ENCODE measurements around the gene ATP11B. TPM values are rescaled to one million over a fixed set of nuclear protein-coding genes. Genes with fewer than 3 reads are reported as not detected.

The ATP11B gene
- total RNA-seq, 1 donor from 2014 or later = 59.0 TPM

DNA sequence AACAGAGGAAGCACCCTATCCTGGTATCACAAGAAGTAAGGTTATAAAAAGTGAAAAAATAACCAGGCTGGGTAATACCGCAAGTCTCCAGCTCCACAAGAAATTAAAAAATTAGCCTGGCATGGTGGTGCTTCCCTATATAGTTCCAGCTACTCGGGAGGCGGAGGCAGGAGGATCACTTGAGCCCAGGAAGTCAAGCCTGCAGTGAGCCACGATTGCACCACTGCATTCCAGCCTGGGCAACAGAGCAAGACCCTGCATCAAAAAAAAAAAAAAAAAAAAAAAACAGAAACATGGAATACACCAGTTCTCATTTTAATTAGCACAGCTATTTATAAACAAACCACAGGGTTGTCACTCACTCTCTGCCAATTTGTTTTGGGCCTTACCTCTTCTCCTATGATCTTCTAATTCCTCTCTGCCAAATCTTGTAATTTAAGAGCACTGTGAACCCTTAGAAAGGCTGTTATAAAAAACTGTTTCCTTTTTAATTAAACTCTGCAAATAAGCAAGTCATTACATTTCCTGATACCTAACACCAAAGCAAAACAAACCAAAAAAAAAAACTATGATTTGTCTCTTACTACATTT lies 164.5 kb downstream of the ATP11B start:
- no peak overlapping the region for H3K4me3 Mint-ChIP-seq
- peaks cover under 1% of the 10 kb centered on the region for H3K9me3 Mint-ChIP-seq
- no peak overlapping the region for H3K27ac Mint-ChIP-seq
- H3K9me3 ChIP-seq (ENCODE audit: low read depth) = no peaks in the 10 kb centered on the region
- no peak overlapping the region for H3K27ac ChIP-seq
- H3K9ac ChIP-seq = no peak overlapping the region
- H3K4me3 ChIP-seq = no peak overlapping the region
- TF ChIP-seq, protein P1, sequence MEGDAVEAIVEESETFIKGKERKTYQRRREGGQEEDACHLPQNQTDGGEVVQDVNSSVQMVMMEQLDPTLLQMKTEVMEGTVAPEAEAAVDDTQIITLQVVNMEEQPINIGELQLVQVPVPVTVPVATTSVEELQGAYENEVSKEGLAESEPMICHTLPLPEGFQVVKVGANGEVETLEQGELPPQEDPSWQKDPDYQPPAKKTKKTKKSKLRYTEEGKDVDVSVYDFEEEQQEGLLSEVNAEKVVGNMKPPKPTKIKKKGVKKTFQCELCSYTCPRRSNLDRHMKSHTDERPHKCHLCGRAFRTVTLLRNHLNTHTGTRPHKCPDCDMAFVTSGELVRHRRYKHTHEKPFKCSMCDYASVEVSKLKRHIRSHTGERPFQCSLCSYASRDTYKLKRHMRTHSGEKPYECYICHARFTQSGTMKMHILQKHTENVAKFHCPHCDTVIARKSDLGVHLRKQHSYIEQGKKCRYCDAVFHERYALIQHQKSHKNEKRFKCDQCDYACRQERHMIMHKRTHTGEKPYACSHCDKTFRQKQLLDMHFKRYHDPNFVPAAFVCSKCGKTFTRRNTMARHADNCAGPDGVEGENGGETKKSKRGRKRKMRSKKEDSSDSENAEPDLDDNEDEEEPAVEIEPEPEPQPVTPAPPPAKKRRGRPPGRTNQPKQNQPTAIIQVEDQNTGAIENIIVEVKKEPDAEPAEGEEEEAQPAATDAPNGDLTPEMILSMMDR (IDR thresholded peaks at IDR 0.05) = no peak
- TF ChIP-seq EZH2 (IDR thresholded peaks at IDR 0.05) = no peak
- TF ChIP-seq EZH2phosphoT487 (IDR thresholded peaks at IDR 0.05) = no peak
- peaks cover 22% of the 10 kb centered on the region for H3K79me2 ChIP-seq (ENCODE audit: low read depth)
- H3K36me3 ChIP-seq = peaks cover 40% of the 10 kb centered on the region
- peaks cover 5% of the 10 kb centered on the region for H3K27me3 Mint-ChIP-seq (ENCODE audit: insufficient read depth, low read depth)
- no peak for DNase-seq (ENCODE audit: low spot score)
- no peak overlapping the region for H3K4me2 ChIP-seq
- H3K4me1 Mint-ChIP-seq = peaks cover 26% of the 10 kb centered on the region
- peaks cover 30% of the 10 kb centered on the region for H3K36me3 Mint-ChIP-seq
- H2AFZ ChIP-seq (replicated peaks) = no peak overlapping the region
- H4K20me1 ChIP-seq (ENCODE audit: low read depth) = peaks cover 16% of the 10 kb centered on the region
- H3F3A ChIP-seq (ENCODE audit: low read depth) = peaks cover 14% of the 10 kb centered on the region
- peaks cover 19% of the 10 kb centered on the region for H3K4me1 ChIP-seq
- no peaks in the 10 kb centered on the region for H3K27me3 ChIP-seq

GRCh38 chr3:182959474-182960350 lies 166.4 kb downstream of the ATP11B start:
- Histone ChIP-seq H3K36me3 (peaks cover 26% of the 10 kb centered on the region), H3K79me2 (ENCODE audit: low read depth) (peaks cover 38% of the 10 kb centered on the region), H3K27me3 (no peaks in the 10 kb centered on the region), H3K9me3 (ENCODE audit: low read depth) (no peaks in the 10 kb centered on the region), H3K27ac (peak overlapping the region; percentile 59), H3K4me3 (peak overlapping the region; percentile 6), H3K4me1 (peaks cover 19% of the 10 kb centered on the region), H4K20me1 (ENCODE audit: low read depth) (peaks cover 28% of the 10 kb centered on the region), H3K9ac (peak overlapping the region; percentile 31), H3F3A (ENCODE audit: low read depth) (peaks cover 14% of the 10 kb centered on the region), H3K4me2 (peak overlapping the region; percentile 73), H2AFZ (replicated peaks) (no peak overlapping the region)
- TF ChIP-seq EZH2 (IDR thresholded peaks at IDR 0.05) (no peak), EZH2phosphoT487 (IDR thresholded peaks at IDR 0.05) (no peak)
- TF ChIP-seq, protein P1 (IDR thresholded peaks at IDR 0.05) = no peak
- peak; percentile 46 for DNase-seq (ENCODE audit: low spot score)
- peak overlapping the region; percentile 68 for H3K4me3 Mint-ChIP-seq
- H3K27me3 Mint-ChIP-seq (ENCODE audit: insufficient read depth, low read depth) = peaks cover 5% of the 10 kb centered on the region
- H3K9me3 Mint-ChIP-seq = no peaks in the 10 kb centered on the region
- peaks cover 26% of the 10 kb centered on the region for H3K4me1 Mint-ChIP-seq
- H3K27ac Mint-ChIP-seq = peak overlapping the region; percentile 67
- H3K36me3 Mint-ChIP-seq = peaks cover 22% of the 10 kb centered on the region

DNA sequence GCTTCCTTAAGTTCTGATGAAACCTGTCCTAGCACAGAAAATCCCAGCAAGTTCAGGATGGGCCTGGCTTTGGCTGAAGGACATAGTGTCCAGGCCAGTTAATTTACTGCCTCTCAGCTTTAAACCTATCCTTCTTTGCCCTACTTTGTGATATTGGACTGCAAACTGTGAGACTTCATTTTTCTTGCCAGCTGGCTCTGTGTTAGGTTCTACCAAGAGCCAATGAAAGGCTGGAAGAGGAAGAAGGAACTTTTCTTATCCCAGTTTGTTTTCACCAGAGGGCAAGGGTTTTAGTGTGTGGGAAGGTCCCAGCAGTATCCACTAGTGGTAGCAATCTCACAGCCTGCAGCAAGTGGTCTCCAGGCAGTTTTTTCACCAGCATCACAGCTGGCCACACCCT lies 168.9 kb downstream of the ATP11B start:
- H3K4me1 Mint-ChIP-seq = peaks cover 29% of the 10 kb centered on the region
- peaks cover 19% of the 10 kb centered on the region for H3K4me1 ChIP-seq
- DNase-seq (ENCODE audit: low spot score) = no peak
- no peak overlapping the region for H3K4me3 ChIP-seq
- H3K36me3 Mint-ChIP-seq = peaks cover 8% of the 10 kb centered on the region
- H3F3A ChIP-seq (ENCODE audit: low read depth) = peaks cover 14% of the 10 kb centered on the region
- H3K9ac ChIP-seq = no peak overlapping the region
- H3K27me3 Mint-ChIP-seq (ENCODE audit: insufficient read depth, low read depth) = peaks cover 3% of the 10 kb centered on the region
- H3K9me3 Mint-ChIP-seq = no peaks in the 10 kb centered on the region
- H3K27ac ChIP-seq = no peak overlapping the region
- H3K4me2 ChIP-seq = no peak overlapping the region
- H3K4me3 Mint-ChIP-seq = no peak overlapping the region
- H4K20me1 ChIP-seq (ENCODE audit: low read depth) = peaks cover 40% of the 10 kb centered on the region
- H2AFZ ChIP-seq (replicated peaks) = no peak overlapping the region
- H3K36me3 ChIP-seq = peaks cover 26% of the 10 kb centered on the region
- H3K27ac Mint-ChIP-seq = no peak overlapping the region
- H3K79me2 ChIP-seq (ENCODE audit: low read depth) = peaks cover 61% of the 10 kb centered on the region
- TF ChIP-seq EZH2phosphoT487 (IDR thresholded peaks at IDR 0.05) (no peak), EZH2 (IDR thresholded peaks at IDR 0.05) (no peak)
- TF ChIP-seq, protein P1 (IDR thresholded peaks at IDR 0.05) = no peak
- H3K9me3 ChIP-seq (ENCODE audit: low read depth) = no peaks in the 10 kb centered on the region
- no peaks in the 10 kb centered on the region for H3K27me3 ChIP-seq
